GM23338 (cell line): ENCODE results near the gene PKP3. TPM values are rescaled to one million over a fixed set of nuclear protein-coding genes. Genes with fewer than 3 reads are reported as not detected.

Source experiments
- ATAC-seq: fragments of 200-7000 bp; cut with Tn5 transposase; 3 replicates; pipeline ENCODE4 v1.9.1; 2020
- DNase-seq: peaks from one replicate; pipeline ENCODE4 v3.0.0-alpha.2; 2015; ENCODE audit warnings: low spot score
- H2AFZ ChIP-seq: fragments of 200-600 bp; sonication (generic); 2 replicates; pipeline ENCODE4 v1.8.0; 2016; ENCODE audit warnings: antibody characterized with exemption, mild to moderate bottlenecking, moderate library complexity
- H3F3A ChIP-seq: fragments of 200-600 bp; sonication (generic); replicated peaks from 2 replicates; pipeline ENCODE4 v1.8.0; 2017; ENCODE audit warnings: antibody characterized with exemption, mixed run types, low read depth
- H3K27ac ChIP-seq: fragments of 200-600 bp; sonication (generic); 2 replicates; pipeline ENCODE4 v1.6.1; 2016; ENCODE audit warnings: low read depth
- H3K27me3 ChIP-seq: fragments of 200-600 bp; sonication (generic); 2 replicates; pipeline ENCODE4 v1.8.0; 2016; ENCODE audit warnings: mild to moderate bottlenecking, mixed run types, moderate library complexity; ENCODE audit not compliant: insufficient read depth
- H3K36me3 ChIP-seq: fragments of 200-600 bp; sonication (generic); 2 replicates; pipeline ENCODE4 v1.8.0; 2016; ENCODE audit warnings: mild to moderate bottlenecking; ENCODE audit not compliant: insufficient read depth
- H3K4me1 ChIP-seq: fragments of 200-600 bp; sonication (generic); 2 replicates; pipeline ENCODE4 v1.8.0; 2016; ENCODE audit warnings: mild to moderate bottlenecking, moderate library complexity; ENCODE audit not compliant: insufficient read depth
- H3K4me2 ChIP-seq: fragments of 200-600 bp; sonication (generic); 2 replicates; pipeline ENCODE4 v1.7.1; 2017; ENCODE audit warnings: mixed run types
- H3K4me3 ChIP-seq: fragments of 200-600 bp; sonication (generic); 2 replicates; pipeline ENCODE4 v1.6.1; 2016; ENCODE audit warnings: mixed run types
- H3K79me2 ChIP-seq: fragments of 200-600 bp; sonication (generic); replicated peaks from 2 replicates; pipeline ENCODE4 v1.8.0; 2017; ENCODE audit warnings: mild to moderate bottlenecking; ENCODE audit not compliant: insufficient read depth
- H3K9me2 ChIP-seq: fragments of 200-600 bp; sonication (generic); 2 replicates; pipeline ENCODE4 v1.8.0; 2017; ENCODE audit not compliant: insufficient read depth
- H4K20me1 ChIP-seq: fragments of 200-600 bp; sonication (generic); replicated peaks from 2 replicates; pipeline ENCODE4 v1.8.0; 2017; ENCODE audit warnings: mild to moderate bottlenecking; ENCODE audit not compliant: insufficient read depth
- H3K27ac Mint-ChIP-seq: 2 replicates; pipeline ENCODE4 v1.8.0; 2020; ENCODE audit warnings: inconsistent platforms, mild to moderate bottlenecking, moderate library complexity, mixed read lengths
- H3K27me3 Mint-ChIP-seq: 3 replicates; pipeline ENCODE4 v1.8.0; 2022; ENCODE audit warnings: low read depth, mild to moderate bottlenecking, moderate library complexity, mixed read lengths, inconsistent platforms; ENCODE audit not compliant: insufficient read depth, poor library complexity
- H3K36me3 Mint-ChIP-seq: 3 replicates; pipeline ENCODE4 v1.8.0; 2021; ENCODE audit warnings: low read depth, mild to moderate bottlenecking, inconsistent platforms, moderate library complexity, mixed read lengths
- H3K4me1 Mint-ChIP-seq: 3 replicates; pipeline ENCODE4 v1.8.0; 2020; ENCODE audit warnings: mild to moderate bottlenecking, inconsistent platforms, mixed read lengths
- H3K4me3 Mint-ChIP-seq: 3 replicates; pipeline ENCODE4 v1.8.0; 2021; ENCODE audit warnings: moderate library complexity, mild to moderate bottlenecking, inconsistent platforms, mixed read lengths
- H3K9me3 Mint-ChIP-seq: 3 replicates; pipeline ENCODE4 v1.8.0; 2020; ENCODE audit warnings: moderate library complexity, mild to moderate bottlenecking, inconsistent platforms, mixed read lengths
- CREB1 ChIP-seq: fragments of 250-450 bp; sonication (Bioruptor Pico); IDR thresholded peaks from 2 replicates; pipeline ENCODE4 v1.5.0; 2020; ENCODE audit warnings: low read depth, mild to moderate bottlenecking, moderate library complexity
- EZH2 ChIP-seq: fragments of 200-600 bp; sonication (generic); IDR thresholded peaks from one replicate; pipeline ENCODE4 v1.8.0; 2017; ENCODE audit warnings: antibody characterized with exemption, mild to moderate bottlenecking, low read depth; ENCODE audit not compliant: unreplicated experiment
- EZH2phosphoT487 ChIP-seq: fragments of 200-600 bp; sonication (generic); IDR thresholded peaks from one replicate; pipeline ENCODE4 v1.8.1; 2018; ENCODE audit warnings: antibody characterized with exemption; ENCODE audit not compliant: unreplicated experiment
- JUNB ChIP-seq: IDR thresholded peaks from one replicate; pipeline ENCODE4 v1.6.1; 2016; ENCODE audit warnings: antibody characterized with exemption; ENCODE audit not compliant: unreplicated experiment
- NANOG ChIP-seq: IDR thresholded peaks from 2 replicates; pipeline ENCODE4 v1.6.1; 2016; ENCODE audit warnings: antibody characterized with exemption, borderline replicate concordance
- POLR2AphosphoS5 ChIP-seq: IDR thresholded peaks from 2 replicates; pipeline ENCODE4 v1.6.1; 2016; ENCODE audit warnings: antibody characterized with exemption, low read depth
- STAT1 ChIP-seq: IDR thresholded peaks from one replicate; pipeline ENCODE4 v1.6.1; 2016; ENCODE audit warnings: antibody characterized with exemption; ENCODE audit not compliant: unreplicated experiment
- ZNF114 ChIP-seq: fragments of 250-450 bp; sonication (Bioruptor Pico); IDR thresholded peaks from 2 replicates; pipeline ENCODE4 v1.5.0; 2020; ENCODE audit warnings: mild to moderate bottlenecking, moderate library complexity
- ZNF331 ChIP-seq: fragments of 250-450 bp; sonication (Bioruptor Pico); IDR thresholded peaks from 2 replicates; pipeline ENCODE4 v1.5.0; 2020; ENCODE audit warnings: low read depth, mild to moderate bottlenecking, moderate library complexity
- polyA plus RNA-seq: library from polyadenylated mRNA; unstranded; fragments of >200 nt; fragmentation: Nextera tagmentation; extraction: Ambion mirVana; gene quantifications from 2 replicates; pipeline ENCODE4 v1.2.1, GENCODE V29; 2016
- total RNA-seq: library from RNA; depleted of rRNA; stranded (reverse); fragments of >200 nt; shearing (Covaris generic); gene quantifications from 2 replicates; pipeline ENCODE4 v1.2.3, GENCODE V29; 2014
- TF ChIP-seq, protein P1 (sequence below): IDR thresholded peaks from 2 replicates; pipeline ENCODE4 v1.6.1; 2016; ENCODE audit warnings: antibody characterized with exemption
- TF ChIP-seq, protein P2 (sequence below): IDR thresholded peaks from one replicate; pipeline ENCODE4 v1.6.1; 2018; ENCODE audit warnings: antibody characterized with exemption; ENCODE audit not compliant: unreplicated experiment
- TF ChIP-seq, protein P3 (sequence below), 2 experiments: fragments of 200-600 bp in 1 of 2; sonication (generic) in 1 of 2; conservative IDR thresholded peaks; 2 replicates each; pipeline versions ENCODE4 v1.5.1 to v1.6.1; 2016 to 2017; ENCODE audit warnings: antibody characterized with exemption in 2 of 2, low read depth in 2 of 2, mild to moderate bottlenecking in 2 of 2, moderate library complexity in 1 of 2
- TF ChIP-seq, protein P4 (sequence below): fragments of 250-450 bp; sonication (Bioruptor Pico); IDR thresholded peaks from 2 replicates; pipeline ENCODE4 v1.5.0; 2020; ENCODE audit warnings: mild to moderate bottlenecking, moderate library complexity

Gene PKP3
- total and polyA plus RNA-seq, 2 experiments from 2014 or later = 7.2 to 23.0 TPM

DNA sequence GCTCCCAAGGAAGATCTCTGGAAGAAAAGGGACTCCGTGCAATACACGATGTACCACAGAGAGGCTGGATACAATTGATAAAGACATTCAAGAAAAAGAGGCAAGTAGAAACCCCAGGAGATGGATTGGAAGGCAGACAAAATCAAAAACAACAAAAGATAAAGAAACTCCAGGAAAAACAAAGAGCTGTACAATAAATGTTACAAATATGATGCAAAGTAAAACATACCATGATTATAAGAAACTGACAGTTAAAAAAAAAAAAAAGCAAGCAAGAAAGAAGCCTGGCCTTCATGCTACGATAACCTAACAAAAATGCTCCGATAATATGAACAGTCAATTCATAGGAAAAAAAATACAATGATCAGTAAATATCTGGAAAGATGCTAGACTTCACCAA is 31.3 kb downstream of the PKP3 start:
- Histone ChIP-seq H3K4me1 (no peaks in the 10 kb centered on the region), H3K4me2 (no peak overlapping the region), H3K4me3 (no peak overlapping the region), H4K20me1 (no peaks in the 10 kb centered on the region), H3F3A (peaks cover 8% of the 10 kb centered on the region), H2AFZ (no peak overlapping the region), H3K36me3 (no peaks in the 10 kb centered on the region), H3K27ac (no peak overlapping the region), H3K79me2 (no peaks in the 10 kb centered on the region), H3K9me2 (no peaks in the 10 kb centered on the region), H3K27me3 (peaks cover 6% of the 10 kb centered on the region)
- peaks cover 3% of the 10 kb centered on the region; the same call in 1 of the 3 replicates for H3K4me1 Mint-ChIP-seq
- H3K27ac Mint-ChIP-seq = no peak overlapping the region
- peaks cover 4% of the 10 kb centered on the region for H3K36me3 Mint-ChIP-seq
- no peak for ATAC-seq
- no peak overlapping the region for H3K4me3 Mint-ChIP-seq
- DNase-seq = no peak
- peaks cover 7% of the 10 kb centered on the region for H3K27me3 Mint-ChIP-seq
- H3K9me3 Mint-ChIP-seq = peaks cover 3% of the 10 kb centered on the region; the same call in 1 of the 3 replicates
- TF ChIP-seq JUNB (no peak), STAT1 (no peak), ZNF331 (CRISPR knock-in tag) (no peak), ZNF114 (no peak), EZH2 (no peak), CREB1 (CRISPR knock-in tag) (no peak), NANOG (no peak), EZH2phosphoT487 (no peak), POLR2AphosphoS5 (no peak)
- TF ChIP-seq, protein P1, sequence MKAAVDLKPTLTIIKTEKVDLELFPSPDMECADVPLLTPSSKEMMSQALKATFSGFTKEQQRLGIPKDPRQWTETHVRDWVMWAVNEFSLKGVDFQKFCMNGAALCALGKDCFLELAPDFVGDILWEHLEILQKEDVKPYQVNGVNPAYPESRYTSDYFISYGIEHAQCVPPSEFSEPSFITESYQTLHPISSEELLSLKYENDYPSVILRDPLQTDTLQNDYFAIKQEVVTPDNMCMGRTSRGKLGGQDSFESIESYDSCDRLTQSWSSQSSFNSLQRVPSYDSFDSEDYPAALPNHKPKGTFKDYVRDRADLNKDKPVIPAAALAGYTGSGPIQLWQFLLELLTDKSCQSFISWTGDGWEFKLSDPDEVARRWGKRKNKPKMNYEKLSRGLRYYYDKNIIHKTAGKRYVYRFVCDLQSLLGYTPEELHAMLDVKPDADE = no peak
- TF ChIP-seq, protein P2, sequence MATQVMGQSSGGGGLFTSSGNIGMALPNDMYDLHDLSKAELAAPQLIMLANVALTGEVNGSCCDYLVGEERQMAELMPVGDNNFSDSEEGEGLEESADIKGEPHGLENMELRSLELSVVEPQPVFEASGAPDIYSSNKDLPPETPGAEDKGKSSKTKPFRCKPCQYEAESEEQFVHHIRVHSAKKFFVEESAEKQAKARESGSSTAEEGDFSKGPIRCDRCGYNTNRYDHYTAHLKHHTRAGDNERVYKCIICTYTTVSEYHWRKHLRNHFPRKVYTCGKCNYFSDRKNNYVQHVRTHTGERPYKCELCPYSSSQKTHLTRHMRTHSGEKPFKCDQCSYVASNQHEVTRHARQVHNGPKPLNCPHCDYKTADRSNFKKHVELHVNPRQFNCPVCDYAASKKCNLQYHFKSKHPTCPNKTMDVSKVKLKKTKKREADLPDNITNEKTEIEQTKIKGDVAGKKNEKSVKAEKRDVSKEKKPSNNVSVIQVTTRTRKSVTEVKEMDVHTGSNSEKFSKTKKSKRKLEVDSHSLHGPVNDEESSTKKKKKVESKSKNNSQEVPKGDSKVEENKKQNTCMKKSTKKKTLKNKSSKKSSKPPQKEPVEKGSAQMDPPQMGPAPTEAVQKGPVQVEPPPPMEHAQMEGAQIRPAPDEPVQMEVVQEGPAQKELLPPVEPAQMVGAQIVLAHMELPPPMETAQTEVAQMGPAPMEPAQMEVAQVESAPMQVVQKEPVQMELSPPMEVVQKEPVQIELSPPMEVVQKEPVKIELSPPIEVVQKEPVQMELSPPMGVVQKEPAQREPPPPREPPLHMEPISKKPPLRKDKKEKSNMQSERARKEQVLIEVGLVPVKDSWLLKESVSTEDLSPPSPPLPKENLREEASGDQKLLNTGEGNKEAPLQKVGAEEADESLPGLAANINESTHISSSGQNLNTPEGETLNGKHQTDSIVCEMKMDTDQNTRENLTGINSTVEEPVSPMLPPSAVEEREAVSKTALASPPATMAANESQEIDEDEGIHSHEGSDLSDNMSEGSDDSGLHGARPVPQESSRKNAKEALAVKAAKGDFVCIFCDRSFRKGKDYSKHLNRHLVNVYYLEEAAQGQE = no peak
- TF ChIP-seq, protein P3, sequence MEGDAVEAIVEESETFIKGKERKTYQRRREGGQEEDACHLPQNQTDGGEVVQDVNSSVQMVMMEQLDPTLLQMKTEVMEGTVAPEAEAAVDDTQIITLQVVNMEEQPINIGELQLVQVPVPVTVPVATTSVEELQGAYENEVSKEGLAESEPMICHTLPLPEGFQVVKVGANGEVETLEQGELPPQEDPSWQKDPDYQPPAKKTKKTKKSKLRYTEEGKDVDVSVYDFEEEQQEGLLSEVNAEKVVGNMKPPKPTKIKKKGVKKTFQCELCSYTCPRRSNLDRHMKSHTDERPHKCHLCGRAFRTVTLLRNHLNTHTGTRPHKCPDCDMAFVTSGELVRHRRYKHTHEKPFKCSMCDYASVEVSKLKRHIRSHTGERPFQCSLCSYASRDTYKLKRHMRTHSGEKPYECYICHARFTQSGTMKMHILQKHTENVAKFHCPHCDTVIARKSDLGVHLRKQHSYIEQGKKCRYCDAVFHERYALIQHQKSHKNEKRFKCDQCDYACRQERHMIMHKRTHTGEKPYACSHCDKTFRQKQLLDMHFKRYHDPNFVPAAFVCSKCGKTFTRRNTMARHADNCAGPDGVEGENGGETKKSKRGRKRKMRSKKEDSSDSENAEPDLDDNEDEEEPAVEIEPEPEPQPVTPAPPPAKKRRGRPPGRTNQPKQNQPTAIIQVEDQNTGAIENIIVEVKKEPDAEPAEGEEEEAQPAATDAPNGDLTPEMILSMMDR (conservative IDR thresholded peaks at IDR 0.05; ENCODE audit: low read depth in 2 of 2) = no peak
- TF ChIP-seq, protein P4, sequence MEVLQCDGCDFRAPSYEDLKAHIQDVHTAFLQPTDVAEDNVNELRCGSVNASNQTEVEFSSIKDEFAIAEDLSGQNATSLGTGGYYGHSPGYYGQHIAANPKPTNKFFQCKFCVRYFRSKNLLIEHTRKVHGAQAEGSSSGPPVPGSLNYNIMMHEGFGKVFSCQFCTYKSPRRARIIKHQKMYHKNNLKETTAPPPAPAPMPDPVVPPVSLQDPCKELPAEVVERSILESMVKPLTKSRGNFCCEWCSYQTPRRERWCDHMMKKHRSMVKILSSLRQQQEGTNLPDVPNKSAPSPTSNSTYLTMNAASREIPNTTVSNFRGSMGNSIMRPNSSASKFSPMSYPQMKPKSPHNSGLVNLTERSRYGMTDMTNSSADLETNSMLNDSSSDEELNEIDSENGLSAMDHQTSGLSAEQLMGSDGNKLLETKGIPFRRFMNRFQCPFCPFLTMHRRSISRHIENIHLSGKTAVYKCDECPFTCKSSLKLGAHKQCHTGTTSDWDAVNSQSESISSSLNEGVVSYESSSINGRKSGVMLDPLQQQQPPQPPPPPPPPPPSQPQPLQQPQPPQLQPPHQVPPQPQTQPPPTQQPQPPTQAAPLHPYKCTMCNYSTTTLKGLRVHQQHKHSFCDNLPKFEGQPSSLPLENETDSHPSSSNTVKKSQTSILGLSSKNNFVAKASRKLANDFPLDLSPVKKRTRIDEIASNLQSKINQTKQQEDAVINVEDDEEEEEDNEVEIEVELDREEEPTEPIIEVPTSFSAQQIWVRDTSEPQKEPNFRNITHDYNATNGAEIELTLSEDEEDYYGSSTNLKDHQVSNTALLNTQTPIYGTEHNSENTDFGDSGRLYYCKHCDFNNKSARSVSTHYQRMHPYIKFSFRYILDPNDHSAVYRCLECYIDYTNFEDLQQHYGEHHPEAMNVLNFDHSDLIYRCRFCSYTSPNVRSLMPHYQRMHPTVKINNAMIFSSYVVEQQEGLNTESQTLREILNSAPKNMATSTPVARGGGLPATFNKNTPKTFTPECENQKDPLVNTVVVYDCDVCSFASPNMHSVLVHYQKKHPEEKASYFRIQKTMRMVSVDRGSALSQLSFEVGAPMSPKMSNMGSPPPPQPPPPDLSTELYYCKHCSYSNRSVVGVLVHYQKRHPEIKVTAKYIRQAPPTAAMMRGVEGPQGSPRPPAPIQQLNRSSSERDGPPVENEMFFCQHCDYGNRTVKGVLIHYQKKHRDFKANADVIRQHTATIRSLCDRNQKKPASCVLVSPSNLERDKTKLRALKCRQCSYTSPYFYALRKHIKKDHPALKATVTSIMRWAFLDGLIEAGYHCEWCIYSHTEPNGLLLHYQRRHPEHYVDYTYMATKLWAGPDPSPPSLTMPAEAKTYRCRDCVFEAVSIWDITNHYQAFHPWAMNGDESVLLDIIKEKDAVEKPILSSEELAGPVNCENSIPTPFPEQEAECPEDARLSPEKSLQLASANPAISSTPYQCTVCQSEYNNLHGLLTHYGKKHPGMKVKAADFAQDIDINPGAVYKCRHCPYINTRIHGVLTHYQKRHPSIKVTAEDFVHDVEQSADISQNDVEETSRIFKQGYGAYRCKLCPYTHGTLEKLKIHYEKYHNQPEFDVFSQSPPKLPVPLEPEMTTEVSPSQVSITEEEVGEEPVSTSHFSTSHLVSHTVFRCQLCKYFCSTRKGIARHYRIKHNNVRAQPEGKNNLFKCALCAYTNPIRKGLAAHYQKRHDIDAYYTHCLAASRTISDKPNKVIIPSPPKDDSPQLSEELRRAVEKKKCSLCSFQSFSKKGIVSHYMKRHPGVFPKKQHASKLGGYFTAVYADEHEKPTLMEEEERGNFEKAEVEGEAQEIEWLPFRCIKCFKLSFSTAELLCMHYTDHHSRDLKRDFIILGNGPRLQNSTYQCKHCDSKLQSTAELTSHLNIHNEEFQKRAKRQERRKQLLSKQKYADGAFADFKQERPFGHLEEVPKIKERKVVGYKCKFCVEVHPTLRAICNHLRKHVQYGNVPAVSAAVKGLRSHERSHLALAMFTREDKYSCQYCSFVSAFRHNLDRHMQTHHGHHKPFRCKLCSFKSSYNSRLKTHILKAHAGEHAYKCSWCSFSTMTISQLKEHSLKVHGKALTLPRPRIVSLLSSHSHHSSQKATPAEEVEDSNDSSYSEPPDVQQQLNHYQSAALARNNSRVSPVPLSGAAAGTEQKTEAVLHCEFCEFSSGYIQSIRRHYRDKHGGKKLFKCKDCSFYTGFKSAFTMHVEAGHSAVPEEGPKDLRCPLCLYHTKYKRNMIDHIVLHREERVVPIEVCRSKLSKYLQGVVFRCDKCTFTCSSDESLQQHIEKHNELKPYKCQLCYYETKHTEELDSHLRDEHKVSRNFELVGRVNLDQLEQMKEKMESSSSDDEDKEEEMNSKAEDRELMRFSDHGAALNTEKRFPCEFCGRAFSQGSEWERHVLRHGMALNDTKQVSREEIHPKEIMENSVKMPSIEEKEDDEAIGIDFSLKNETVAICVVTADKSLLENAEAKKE = no peak
